Psoas muscle (tissue), 8 donors: ENCODE results near the gene VWF. TPM values are rescaled to one million over a fixed set of nuclear protein-coding genes. Genes with fewer than 3 reads are reported as not detected.

ENCODE experiments used
- ATAC-seq, 4 donors: fragments of 200-7000 bp; cut with Tn5 transposase; one replicate each; pipeline ENCODE4 v1.9.1; 2020; ENCODE audit warnings: moderate library complexity in 3 of 4, mild to moderate bottlenecking in 2 of 4
- DNase-seq, 2 donors: peaks; one replicate each; pipeline ENCODE4 v3.0.0-alpha.2; 2020
- H3K27ac ChIP-seq: fragments of 200-600 bp; one replicate; pipeline ENCODE4 v1.8.0; 2022
- H3K27me3 ChIP-seq, 3 donors: fragments of 200-600 bp in 1 of 3; one replicate each; pipeline versions ENCODE4 v1.6.1 to v1.8.0; 2013 to 2022; ENCODE audit warnings: low read length in 2 of 3, mild to moderate bottlenecking in 2 of 3, moderate library complexity in 1 of 3; ENCODE audit not compliant: insufficient read depth in 3 of 3
- H3K36me3 ChIP-seq, 2 donors: fragments of 200-600 bp in 1 of 2; one replicate each; pipeline versions ENCODE4 v1.6.1 to v1.8.0; 2013 to 2022; ENCODE audit warnings: low read depth in 1 of 2, mild to moderate bottlenecking in 1 of 2, moderate library complexity in 1 of 2; ENCODE audit not compliant: insufficient read depth in 1 of 2
- H3K4me1 ChIP-seq: fragments of 200-600 bp; one replicate; pipeline ENCODE4 v1.8.0; 2022
- H3K4me3 ChIP-seq: fragments of 200-600 bp; one replicate; pipeline ENCODE4 v1.8.0; 2022; ENCODE audit warnings: mild to moderate bottlenecking
- H3K9me3 ChIP-seq: fragments of 200-600 bp; one replicate; pipeline ENCODE4 v1.8.0; 2022
- WGBS, 3 donors: extraction: QIAGEN DNeasy Blood & Tissue Kit; methylation state at CpG; one replicate each; pipeline versions ENCODE4 v1.1.6 to v1.1.7; 2013; 5-methylcytosine and 5-hydroxymethylcytosine counted together
- intact Hi-C, 2 donors: fragments of 100-400 bp; cut with DNase I; formaldehyde crosslinking; loops; one replicate each; pipeline versions ENCODE4 v1.11.0 to v1.14.2; 2022
- polyA plus RNA-seq, 3 donors: library from polyadenylated mRNA; stranded (reverse); fragments of 200-250 nt; gene quantifications; one replicate each; pipeline ENCODE4 v1.2.3, GENCODE V29; 2013
- total RNA-seq, 4 donors: library from RNA; stranded (reverse); fragmentation: NEBNext Ultra II Directional in 2 of 4; extraction: Animal tissue kit (Norgen Biotek cat#: 25700) in 2 of 4; gene quantifications; one replicate each; pipeline versions ENCODE4 v1.2.1 to v1.2.4, GENCODE V29; 2021 to 2023
- TF ChIP-seq, protein P1 (sequence below): fragments of 200-600 bp; IDR thresholded peaks from one replicate; pipeline ENCODE4 v1.8.0; 2022; ENCODE audit warnings: antibody characterized with exemption
- donor health status: healthy with polysubstance abuse.
- donor health status: DM: no; HTN: no; CAD: no; lungs with moderate emphysema.
- donor health status: Bipolar disorder and iron deficiency.
- donor health status: healthy.
- donor health status: DM: yes; HTN: yes; CAD: no.
- donor health status: DM: no; HTN: no; CAD: no.
- donor health status: DM: no; HTN: no; CAD: no.
- donor health status: DM: yes; HTN: yes; CAD: no.

Gene VWF
- total and polyA plus RNA-seq, 7 donors, result 49.6 to 206 (median 122) TPM

DNA sequence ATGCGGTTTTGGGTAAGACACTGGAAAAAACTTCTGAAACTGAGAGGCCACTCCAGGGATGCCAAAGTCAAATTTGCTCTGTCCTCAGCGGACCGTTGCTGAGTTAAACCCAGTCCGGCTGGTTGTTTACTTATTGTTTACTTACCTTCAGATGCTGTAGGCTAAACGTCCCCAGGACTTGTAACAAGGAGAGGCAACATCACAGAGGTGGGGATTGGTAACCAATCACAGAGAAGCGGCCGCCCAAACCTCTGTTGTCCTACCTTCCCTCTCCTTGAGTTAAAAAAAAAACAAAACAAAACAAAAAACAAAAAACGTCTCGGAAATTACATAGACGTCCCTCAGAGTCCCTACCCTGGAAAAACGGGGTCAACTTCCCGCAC lies 179.8 kb downstream of the VWF start:
- Histone ChIP-seq H3K4me3 (peak overlapping the region; percentile 40), H3K27me3 (peaks cover 0 to 51% (median 9%) of the 10 kb centered on the region in 3 donors), H3K27ac (no peak overlapping the region), H3K9me3 (no peaks in the 10 kb centered on the region), H3K36me3 (peaks cover 0 to under 1% of the 10 kb centered on the region in 2 donors), H3K4me1 (no peaks in the 10 kb centered on the region)
- intact Hi-C loops, result no loop called here
- 15 to 20% (median 19%) methylated on average over 12 of the region's 12 CpGs for WGBS, 3 donors
- DNase-seq (no peak), ATAC-seq (no peak)
- TF ChIP-seq, protein P1, sequence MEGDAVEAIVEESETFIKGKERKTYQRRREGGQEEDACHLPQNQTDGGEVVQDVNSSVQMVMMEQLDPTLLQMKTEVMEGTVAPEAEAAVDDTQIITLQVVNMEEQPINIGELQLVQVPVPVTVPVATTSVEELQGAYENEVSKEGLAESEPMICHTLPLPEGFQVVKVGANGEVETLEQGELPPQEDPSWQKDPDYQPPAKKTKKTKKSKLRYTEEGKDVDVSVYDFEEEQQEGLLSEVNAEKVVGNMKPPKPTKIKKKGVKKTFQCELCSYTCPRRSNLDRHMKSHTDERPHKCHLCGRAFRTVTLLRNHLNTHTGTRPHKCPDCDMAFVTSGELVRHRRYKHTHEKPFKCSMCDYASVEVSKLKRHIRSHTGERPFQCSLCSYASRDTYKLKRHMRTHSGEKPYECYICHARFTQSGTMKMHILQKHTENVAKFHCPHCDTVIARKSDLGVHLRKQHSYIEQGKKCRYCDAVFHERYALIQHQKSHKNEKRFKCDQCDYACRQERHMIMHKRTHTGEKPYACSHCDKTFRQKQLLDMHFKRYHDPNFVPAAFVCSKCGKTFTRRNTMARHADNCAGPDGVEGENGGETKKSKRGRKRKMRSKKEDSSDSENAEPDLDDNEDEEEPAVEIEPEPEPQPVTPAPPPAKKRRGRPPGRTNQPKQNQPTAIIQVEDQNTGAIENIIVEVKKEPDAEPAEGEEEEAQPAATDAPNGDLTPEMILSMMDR, result no peak

DNA sequence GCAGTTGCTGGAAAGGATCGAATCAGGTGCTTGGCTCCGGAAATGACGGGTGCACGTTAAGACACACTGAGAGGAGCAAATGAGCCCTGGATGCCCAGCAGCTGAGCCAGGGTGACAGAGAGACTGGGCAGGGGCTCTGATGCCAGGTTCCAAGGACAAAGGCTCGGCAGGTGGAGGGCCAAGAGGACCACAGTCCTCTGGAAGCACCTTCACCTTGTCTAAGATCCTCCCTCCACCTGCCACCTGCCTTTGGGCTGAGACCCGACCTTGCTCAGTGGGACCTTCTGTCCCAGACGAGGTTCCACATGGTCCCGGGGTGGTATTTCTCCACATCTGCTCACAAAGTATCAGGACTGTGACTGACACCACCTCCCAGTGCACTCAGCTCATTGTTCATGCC lies 180.4 kb downstream of the VWF start:
- Histone ChIP-seq H3K9me3 (no peaks in the 10 kb centered on the region), H3K27me3 (peaks cover 0 to 51% (median 11%) of the 10 kb centered on the region in 3 donors), H3K36me3 (no peaks in the 10 kb centered on the region), H3K4me1 (no peaks in the 10 kb centered on the region), H3K27ac (no peak overlapping the region), H3K4me3 (no peak overlapping the region)
- intact Hi-C loops, result no loop called here
- DNase-seq (no peak), ATAC-seq (no peak)
- 61 to 62% (median 62%) methylated on average over 8 of the region's 8 CpGs for WGBS, 3 donors
- TF ChIP-seq, protein P1, result no peak

DNA sequence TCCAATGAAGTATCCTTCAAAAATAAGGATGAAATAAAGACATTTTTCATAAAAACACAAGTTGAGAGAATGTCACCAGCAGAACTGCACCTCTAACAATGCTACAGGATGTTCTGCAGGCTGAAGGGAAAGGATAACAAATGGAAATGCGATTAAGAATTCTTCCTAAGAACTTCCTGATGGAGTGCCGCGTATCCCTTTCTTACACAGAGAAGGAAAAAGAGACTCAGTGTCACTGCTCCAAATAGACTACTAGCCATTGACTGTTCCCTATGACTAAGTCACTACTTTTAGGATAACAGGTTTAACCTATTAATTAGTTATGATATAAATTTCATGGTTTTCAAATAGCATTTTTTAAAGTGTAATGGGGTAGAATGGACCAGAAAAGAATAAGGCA lies 182.6 kb downstream of the VWF start:
- Histone ChIP-seq H3K4me1 (no peaks in the 10 kb centered on the region), H3K36me3 (no peaks in the 10 kb centered on the region), H3K27ac (no peak overlapping the region), H3K9me3 (no peaks in the 10 kb centered on the region), H3K4me3 (no peak overlapping the region), H3K27me3 (peaks cover 0 to 63% (median 11%) of the 10 kb centered on the region in 3 donors)
- TF ChIP-seq, protein P1, result no peak
- ATAC-seq, result no peak
- intact Hi-C loops, result no loop called here
- WGBS, 3 donors, result 68 to 82% (median 76%) methylated on average over 3 of the region's 3 CpGs
- no peak for DNase-seq

DNA sequence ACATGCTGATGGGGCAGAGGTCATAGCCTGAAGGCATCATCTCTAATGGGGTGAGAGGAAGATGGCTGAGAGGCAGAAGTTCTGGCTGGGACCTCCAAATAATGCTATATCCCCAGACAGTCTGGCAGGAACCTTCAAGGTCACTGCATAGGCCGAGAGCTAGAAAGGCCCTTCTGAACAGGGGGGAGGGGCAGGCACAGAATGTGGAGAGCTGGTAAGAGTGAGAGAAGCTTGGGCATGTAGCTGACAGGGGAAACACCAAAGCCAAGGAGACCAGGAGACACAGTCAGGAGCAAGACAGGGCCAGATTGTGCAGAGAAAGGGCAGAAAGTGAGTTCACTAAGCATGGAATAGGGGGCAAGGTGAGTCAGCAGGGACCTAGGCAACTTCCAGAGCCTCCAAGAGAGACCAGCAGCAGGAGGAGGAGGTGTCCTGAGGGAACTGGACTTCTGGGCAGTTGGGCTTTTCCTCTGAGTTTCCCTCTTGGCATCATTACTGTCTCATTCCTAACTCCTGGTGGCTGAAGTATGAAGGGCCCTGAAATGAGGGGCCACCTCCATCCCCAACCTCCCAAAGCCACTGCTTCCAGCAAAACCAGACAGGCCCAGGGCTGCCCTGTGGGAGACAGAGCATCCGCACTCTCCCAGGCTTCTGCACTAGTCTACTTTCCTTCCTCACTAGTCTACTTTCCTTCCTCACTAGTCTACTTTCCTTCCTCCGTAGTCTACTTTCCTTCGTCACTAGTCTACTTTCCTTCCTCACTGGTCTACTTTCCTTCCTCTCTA lies 196.5 kb downstream of the VWF start:
- TF ChIP-seq, protein P1, result no peak
- Histone ChIP-seq H3K27ac (no peak overlapping the region), H3K4me3 (no peak overlapping the region), H3K36me3 (no peaks in the 10 kb centered on the region), H3K27me3 (peaks cover 0 to 5% (median 2%) of the 10 kb centered on the region in 3 donors), H3K9me3 (no peaks in the 10 kb centered on the region), H3K4me1 (no peaks in the 10 kb centered on the region)
- WGBS, 3 donors, result 65 to 79% (median 73%) methylated on average over 4 of the region's 4 CpGs
- ATAC-seq (no peak), DNase-seq (no peak)
- intact Hi-C loops, result no loop called here

DNA sequence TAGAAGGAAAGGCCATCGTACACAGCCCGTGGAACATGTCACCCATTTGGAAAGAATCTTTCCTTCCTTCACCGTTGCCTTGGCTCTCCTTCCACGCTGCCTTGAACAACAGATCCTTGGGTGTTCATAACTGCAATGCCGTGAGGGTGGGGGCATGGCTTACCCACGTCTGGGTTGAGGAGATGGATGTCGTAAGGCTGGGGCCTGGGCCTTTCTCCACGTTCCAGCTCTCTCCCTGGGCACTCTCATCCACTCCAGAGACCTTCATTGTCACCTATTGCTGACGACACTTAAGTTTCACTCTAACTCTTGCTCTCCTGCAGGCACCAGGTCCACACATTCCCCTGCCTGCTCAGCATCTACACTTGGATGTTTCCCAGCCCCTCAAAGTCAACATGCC lies 198.8 kb downstream of the VWF start:
- intact Hi-C loops, result no loop called here
- DNase-seq (no peak), ATAC-seq (no peak)
- Histone ChIP-seq H3K9me3 (no peaks in the 10 kb centered on the region), H3K27ac (no peak overlapping the region), H3K4me3 (no peak overlapping the region), H3K27me3 (peaks cover 0 to 2% (median 0%) of the 10 kb centered on the region in 3 donors), H3K36me3 (no peaks in the 10 kb centered on the region), H3K4me1 (no peaks in the 10 kb centered on the region)
- WGBS, 3 donors, result 78 to 81% (median 78%) methylated on average over 9 of the region's 9 CpGs
- TF ChIP-seq, protein P1, result no peak
